ENCODE results near the gene HOXA3.

Gene HOXA3

GRCh38 chr7:27149842-27150567 lies 2.4 kb downstream of the HOXA3 start:
- H3K27ac ChIP-seq: peak overlapping the region; percentile 68
- no peaks in the 10 kb centered on the region for H3K9me3 ChIP-seq (ENCODE audit: severe bottlenecking)
- peaks cover 50% of the 10 kb centered on the region for H3K27me3 ChIP-seq (ENCODE audit: insufficient read depth, low read depth, severe bottlenecking)
- H3K4me3 ChIP-seq (ENCODE audit: low read depth, low read length): peak overlapping the region; percentile 56
- no peak for DNase-seq
- no peaks in the 10 kb centered on the region for H3K36me3 ChIP-seq
- no peak for TF ChIP-seq CTCF (IDR thresholded peaks at IDR 0.05; ENCODE audit: low read depth, low read length)

GRCh38 chr7:27148756-27149641 lies 3.4 kb downstream of the HOXA3 start:
- DNase-seq: peak; percentile 5
- Histone ChIP-seq H3K9me3 (ENCODE audit: severe bottlenecking) (no peaks in the 10 kb centered on the region), H3K27me3 (ENCODE audit: insufficient read depth, low read depth, severe bottlenecking) (peaks cover 57% of the 10 kb centered on the region), H3K27ac (no peak overlapping the region), H3K36me3 (no peaks in the 10 kb centered on the region), H3K4me3 (ENCODE audit: low read depth, low read length) (0 out of 2 replicates have a peak overlapping the region, but pooled peaks have one; percentile 56)
- no peak for TF ChIP-seq CTCF (IDR thresholded peaks at IDR 0.05; ENCODE audit: low read depth, low read length)

- Histone ChIP-seq H3K9me3 (ENCODE audit: severe bottlenecking) (no peaks in the 10 kb centered on the region), H3K27ac (no peak overlapping the region), H3K4me3 (ENCODE audit: low read depth, low read length) (no peak overlapping the region), H3K27me3 (ENCODE audit: insufficient read depth, low read depth, severe bottlenecking) (peaks cover 59% of the 10 kb centered on the region), H3K36me3 (no peaks in the 10 kb centered on the region)
- TF ChIP-seq CTCF (IDR thresholded peaks at IDR 0.05; ENCODE audit: low read depth, low read length): no peak
- no peak for DNase-seq
These were observed 4.2 kb downstream of the HOXA3 start for GRCh38 chr7:27148031-27148755.

GRCh38 chr7:27147199-27148030 lies 5.0 kb downstream of the HOXA3 start, which contains the start of gene HOXA6:
Gene HOXA6 (minus strand): TSS chr7:27147774. CDS start chr7:27147749, 25 bp downstream.
- Histone ChIP-seq H3K27me3 (ENCODE audit: insufficient read depth, low read depth, severe bottlenecking) (peaks cover 59% of the 10 kb centered on the region), H3K36me3 (no peaks in the 10 kb centered on the region), H3K4me3 (ENCODE audit: low read depth, low read length) (no peak within 1 kb of the TSS), H3K9me3 (ENCODE audit: severe bottlenecking) (no peaks in the 10 kb centered on the region), H3K27ac (no peak within 1 kb of the TSS)
- no peak for TF ChIP-seq CTCF (IDR thresholded peaks at IDR 0.05; ENCODE audit: low read depth, low read length)
- peak; percentile 5 for DNase-seq

Measured in WERI-Rb-1 (cell line).